GM23338 (cell line): ENCODE measurements around the gene CELA3B.

Experiments
- CREB1 ChIP-seq: fragments of 250-450 bp; sonication (Bioruptor Pico); IDR thresholded peaks from 2 replicates; pipeline ENCODE4 v1.5.0; 2020; ENCODE audit warnings: low read depth, mild to moderate bottlenecking, moderate library complexity
- CTCF ChIP-seq, 2 experiments: fragments of 200-600 bp in 1 of 2; sonication (generic) in 1 of 2; conservative IDR thresholded peaks; 2 replicates each; pipeline versions ENCODE4 v1.5.1 to v1.6.1; 2016 to 2017; ENCODE audit warnings: antibody characterized with exemption in 2 of 2, low read depth in 2 of 2, mild to moderate bottlenecking in 2 of 2, moderate library complexity in 1 of 2
- ETS1 ChIP-seq: IDR thresholded peaks from 2 replicates; pipeline ENCODE4 v1.6.1; 2016; ENCODE audit warnings: antibody characterized with exemption
- EZH2 ChIP-seq: fragments of 200-600 bp; sonication (generic); IDR thresholded peaks from one replicate; pipeline ENCODE4 v1.8.0; 2017; ENCODE audit warnings: antibody characterized with exemption, mild to moderate bottlenecking, low read depth; ENCODE audit not compliant: unreplicated experiment
- EZH2phosphoT487 ChIP-seq: fragments of 200-600 bp; sonication (generic); IDR thresholded peaks from one replicate; pipeline ENCODE4 v1.8.1; 2018; ENCODE audit warnings: antibody characterized with exemption; ENCODE audit not compliant: unreplicated experiment
- JUNB ChIP-seq: IDR thresholded peaks from one replicate; pipeline ENCODE4 v1.6.1; 2016; ENCODE audit warnings: antibody characterized with exemption; ENCODE audit not compliant: unreplicated experiment
- NANOG ChIP-seq: IDR thresholded peaks from 2 replicates; pipeline ENCODE4 v1.6.1; 2016; ENCODE audit warnings: antibody characterized with exemption, borderline replicate concordance
- POLR2AphosphoS5 ChIP-seq: IDR thresholded peaks from 2 replicates; pipeline ENCODE4 v1.6.1; 2016; ENCODE audit warnings: antibody characterized with exemption, low read depth
- REST ChIP-seq: IDR thresholded peaks from one replicate; pipeline ENCODE4 v1.6.1; 2018; ENCODE audit warnings: antibody characterized with exemption; ENCODE audit not compliant: unreplicated experiment
- STAT1 ChIP-seq: IDR thresholded peaks from one replicate; pipeline ENCODE4 v1.6.1; 2016; ENCODE audit warnings: antibody characterized with exemption; ENCODE audit not compliant: unreplicated experiment
- ZNF114 ChIP-seq: fragments of 250-450 bp; sonication (Bioruptor Pico); IDR thresholded peaks from 2 replicates; pipeline ENCODE4 v1.5.0; 2020; ENCODE audit warnings: mild to moderate bottlenecking, moderate library complexity
- ZNF331 ChIP-seq: fragments of 250-450 bp; sonication (Bioruptor Pico); IDR thresholded peaks from 2 replicates; pipeline ENCODE4 v1.5.0; 2020; ENCODE audit warnings: low read depth, mild to moderate bottlenecking, moderate library complexity
- ZNF462 ChIP-seq: fragments of 250-450 bp; sonication (Bioruptor Pico); IDR thresholded peaks from 2 replicates; pipeline ENCODE4 v1.5.0; 2020; ENCODE audit warnings: mild to moderate bottlenecking, moderate library complexity

- no peak for TF ChIP-seq CREB1 (CRISPR knock-in tag)
- TF ChIP-seq CTCF (conservative IDR thresholded peaks at IDR 0.05; ENCODE audit: low read depth in 2 of 2): no peak
- no peak for TF ChIP-seq POLR2AphosphoS5
- no peak for TF ChIP-seq EZH2
- no peak for TF ChIP-seq REST
- no peak for TF ChIP-seq EZH2phosphoT487
- TF ChIP-seq ZNF331: no peak
- TF ChIP-seq JUNB: no peak
- TF ChIP-seq ETS1: no peak
- TF ChIP-seq NANOG: no peak
- TF ChIP-seq STAT1: no peak
- no peak for TF ChIP-seq ZNF462 (CRISPR knock-in tag)
- no peak for TF ChIP-seq ZNF114 (CRISPR knock-in tag)
Observed at GRCh38 chr1:21951226-21951870, 25.5 kb upstream of the CELA3B start.
